Neural progenitor cell (in vitro differentiated cells): ENCODE measurements around the gene NOG.

Source experiments
- CTCF ChIP-seq: fragments of 200-600 bp; sonication (generic); IDR thresholded peaks from 2 replicates; pipeline ENCODE4 v1.5.1; 2017; ENCODE audit warnings: antibody characterized with exemption, mild to moderate bottlenecking
- EZH2phosphoT487 ChIP-seq: fragments of 200-600 bp; sonication (generic); IDR thresholded peaks from 2 replicates; pipeline ENCODE4 v1.6.1; 2017; ENCODE audit warnings: antibody characterized with exemption

GRCh38 chr17:56602292-56603130 lies 9.0 kb downstream of the NOG start:
- TF ChIP-seq EZH2phosphoT487 (no peak), CTCF (no peak)
